D341Med (cell line): Measurements from ENCODE around the gene NKX1-1.
"Not testable (repeated sequence)": the region's sequence is repeated elsewhere in the genome, so short reads cannot be mapped to it uniquely, and the experiment has no call there.

Source experiments
- DNase-seq: peaks from one replicate; pipeline ENCODE4 v3.0.0; 2012; ENCODE audit warnings: low spot score

The NKX1-1 gene

GRCh38 chr4:1373892-1374705, 32.1 kb downstream of the NKX1-1 start:
- no peak for DNase-seq

- not testable (repeated sequence) for DNase-seq
Observed at GRCh38 chr4:1372576-1372975, 33.7 kb downstream of the NKX1-1 start.

DNA sequence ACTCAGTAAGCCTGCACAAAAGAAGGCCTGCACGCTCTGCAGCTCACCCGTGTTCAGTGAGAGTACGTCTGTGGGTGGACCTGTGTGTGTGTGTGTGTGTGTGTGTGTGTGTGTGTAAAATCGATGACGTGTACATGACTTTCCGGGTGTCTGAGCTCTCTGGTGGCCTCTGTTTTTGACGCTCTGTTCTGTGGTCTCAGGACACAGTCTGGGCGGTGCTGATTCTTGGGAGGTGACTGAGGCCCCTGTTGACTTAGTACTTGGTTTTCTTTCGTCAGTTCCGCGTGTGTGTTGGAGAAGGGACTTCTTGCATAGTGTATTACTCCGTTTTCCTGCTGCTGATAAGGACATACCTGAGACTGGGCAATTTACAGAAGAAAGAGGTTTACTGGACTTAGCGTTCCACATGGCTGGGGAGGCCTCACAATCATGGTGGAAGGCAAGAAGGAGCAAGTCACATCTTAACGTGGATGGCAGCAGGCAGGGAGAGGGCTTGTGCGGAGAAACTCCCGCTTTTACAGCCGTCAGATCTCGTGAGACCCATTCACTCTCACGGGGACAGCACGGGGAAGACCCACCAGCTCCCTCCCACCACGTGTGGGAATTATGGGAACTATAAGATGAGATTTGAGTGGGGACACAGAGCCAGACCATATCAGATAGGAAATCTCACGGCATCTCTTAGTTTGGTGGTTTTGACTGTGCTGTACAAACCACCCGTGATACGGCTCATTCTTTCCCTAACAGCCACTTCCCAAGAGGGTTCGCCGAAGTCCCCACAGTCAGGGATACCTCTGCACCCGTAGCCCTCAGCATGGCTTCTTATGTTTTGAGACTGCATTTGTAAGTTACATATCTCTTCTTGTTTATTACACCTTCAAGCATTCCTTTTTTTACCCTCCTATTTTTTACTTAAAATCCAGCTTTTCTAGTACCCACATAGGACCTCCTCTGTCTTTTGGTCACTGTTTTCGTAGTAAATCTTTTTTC, 34.8 kb downstream of the NKX1-1 start:
- DNase-seq = no peak

GRCh38 chr4:1370321-1371124, 35.7 kb downstream of the NKX1-1 start:
- no peak for DNase-seq

- DNase-seq = no peak
Observed at GRCh38 chr4:1369479-1370079, 36.7 kb downstream of the NKX1-1 start.

GRCh38 chr4:1369091-1369450, 37.2 kb downstream of the NKX1-1 start:
- DNase-seq = no peak

DNA sequence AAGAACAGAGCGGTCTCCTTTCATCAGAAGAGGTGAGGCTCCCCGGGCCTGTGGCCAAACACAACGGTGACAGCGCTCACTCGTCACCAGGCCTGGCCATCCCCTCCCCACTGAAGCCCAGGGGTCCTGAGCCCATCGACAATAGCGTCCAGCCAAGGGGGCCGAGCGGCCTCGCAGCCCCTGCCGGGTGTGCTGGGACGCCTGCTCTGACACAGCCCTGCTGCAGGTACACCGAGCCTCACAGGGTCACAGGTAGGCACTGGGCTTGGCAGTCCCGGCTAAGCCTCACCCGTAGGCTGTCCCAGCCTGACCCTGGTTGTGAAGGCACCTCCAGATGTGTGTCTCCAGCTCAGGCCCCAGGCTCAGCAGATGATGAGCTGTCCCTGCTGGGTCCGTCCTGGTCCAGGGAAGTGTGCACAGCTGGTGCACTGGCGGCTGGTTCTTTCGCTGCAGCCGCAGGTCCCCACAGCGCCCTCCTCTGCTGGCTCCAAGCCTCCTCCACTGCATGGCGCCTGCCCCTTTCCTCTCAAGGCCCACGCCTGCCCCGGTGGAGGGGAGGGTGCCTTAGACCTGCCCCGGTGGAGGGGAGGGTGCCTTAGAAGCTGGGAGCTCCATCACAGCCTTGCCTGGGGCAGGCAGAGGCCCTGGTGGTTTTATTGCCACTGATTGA, 37.7 kb downstream of the NKX1-1 start:
- no peak for DNase-seq

DNA sequence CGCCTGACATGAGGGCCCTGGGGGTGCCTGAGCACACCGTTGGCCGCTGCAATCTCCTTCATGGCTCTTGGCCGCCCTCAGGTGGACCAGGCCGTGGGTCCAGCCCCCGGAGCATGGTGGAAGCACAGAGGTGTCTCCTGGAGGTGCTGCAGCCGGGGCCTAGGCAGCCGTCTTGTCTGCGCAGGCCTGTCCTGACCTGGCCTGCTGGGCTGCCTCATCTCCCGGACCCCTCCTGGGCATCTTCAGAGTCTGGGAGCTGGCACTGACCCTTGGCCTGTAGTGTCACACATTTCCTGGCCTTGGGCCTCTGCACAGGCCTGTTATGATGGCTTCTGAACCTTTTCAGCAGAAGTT, 38.3 kb downstream of the NKX1-1 start:
- DNase-seq = no peak

DNA sequence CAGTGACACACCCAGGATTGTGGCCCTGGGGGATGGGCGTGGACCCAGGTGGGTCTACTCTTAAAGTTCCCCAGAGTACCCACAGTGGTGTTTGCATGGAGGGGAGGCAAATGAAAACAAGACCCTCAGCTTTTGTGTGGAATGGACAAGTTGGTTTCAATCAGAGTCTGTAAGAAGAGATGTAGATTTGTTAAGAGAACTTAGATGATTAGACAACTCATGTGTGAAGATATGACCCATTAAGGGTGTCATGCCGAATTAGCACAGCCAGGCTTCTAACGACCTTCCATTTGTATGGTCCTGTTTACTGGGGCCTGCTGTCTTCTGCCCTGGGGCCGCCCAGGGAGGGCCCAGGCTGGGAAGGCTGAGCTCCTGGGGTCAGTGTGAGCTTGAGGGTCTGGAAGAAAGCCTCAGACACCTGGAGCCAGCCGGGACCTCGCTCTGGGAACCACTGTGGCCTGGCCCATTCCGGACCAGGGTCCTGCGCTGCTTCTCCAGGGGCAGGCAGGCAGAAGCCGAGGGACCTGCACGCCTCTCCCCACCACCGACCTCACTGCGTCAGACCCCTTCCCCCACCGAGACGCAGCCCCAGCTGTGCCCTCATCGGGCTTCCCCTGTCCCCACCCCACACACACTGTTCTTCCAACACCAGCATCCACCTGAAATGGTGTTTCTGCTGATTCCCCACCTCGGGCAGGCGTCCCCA, 38.9 kb downstream of the NKX1-1 start:
- no peak for DNase-seq

- DNase-seq = no peak
Observed at GRCh38 chr4:1366371-1367229, 39.6 kb downstream of the NKX1-1 start.

DNA sequence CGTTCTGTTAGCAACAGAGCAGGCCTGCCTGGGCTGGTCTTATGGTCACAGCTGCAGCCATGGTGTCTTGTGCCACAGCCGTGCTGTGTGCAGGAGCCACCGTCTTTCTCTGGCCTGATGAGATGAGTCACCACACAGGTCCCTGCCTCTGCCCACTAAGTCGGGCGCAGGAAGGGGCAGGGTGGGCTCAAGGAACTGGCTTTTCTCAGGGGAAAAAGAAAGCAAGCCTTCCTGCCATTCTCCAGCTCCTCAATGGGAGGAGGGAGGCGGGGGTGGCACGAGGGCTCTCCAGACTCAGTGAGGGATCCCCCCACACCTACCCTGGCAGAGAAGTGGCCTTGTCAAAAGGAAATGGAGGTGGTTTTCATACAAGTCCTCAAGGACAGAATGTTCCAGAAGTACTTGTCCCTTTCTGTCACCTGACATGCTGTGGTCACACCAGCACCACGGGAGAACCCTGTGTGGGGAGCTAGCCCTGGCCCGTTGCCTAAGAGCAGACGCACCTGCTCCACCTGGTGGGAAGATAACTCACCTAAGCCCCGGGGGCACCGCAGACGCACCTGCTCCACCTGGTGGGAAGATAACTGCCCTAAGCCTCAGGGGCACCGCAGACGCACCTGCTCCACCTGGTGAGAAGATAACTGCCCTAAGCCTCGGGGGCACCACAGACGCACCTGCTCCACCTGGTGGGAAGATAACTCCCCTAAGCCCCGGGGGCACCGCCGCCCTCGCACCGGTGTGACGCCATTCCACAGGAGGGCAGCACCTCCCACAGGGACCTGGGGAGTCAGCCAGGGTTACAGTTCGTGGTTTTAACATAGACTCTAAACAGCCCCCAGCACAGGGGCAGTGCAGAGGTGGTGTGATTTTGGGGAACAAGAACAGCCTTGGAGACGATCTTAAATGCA, 40.7 kb downstream of the NKX1-1 start:
- no peak for DNase-seq

DNA sequence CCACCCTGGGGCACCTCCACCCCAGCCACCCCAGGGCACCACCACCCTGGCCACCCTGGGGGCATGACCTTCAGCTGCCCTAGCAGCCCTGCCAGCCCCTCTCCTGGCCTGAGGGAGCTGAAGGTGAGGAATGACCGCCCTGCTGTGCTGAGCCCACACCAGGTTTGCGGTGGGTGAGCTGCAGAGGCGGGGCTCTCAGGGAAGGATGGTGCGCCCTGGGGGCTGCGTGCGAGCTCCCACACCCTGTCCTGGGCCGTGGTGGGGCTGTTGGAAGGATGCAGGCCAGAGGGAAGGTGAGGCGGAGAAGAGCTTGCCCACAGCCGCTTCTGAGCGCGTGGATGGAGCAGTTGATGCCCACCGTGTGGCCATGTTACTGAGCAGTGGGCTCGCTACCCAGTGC, 41.5 kb downstream of the NKX1-1 start:
- DNase-seq = no peak

DNA sequence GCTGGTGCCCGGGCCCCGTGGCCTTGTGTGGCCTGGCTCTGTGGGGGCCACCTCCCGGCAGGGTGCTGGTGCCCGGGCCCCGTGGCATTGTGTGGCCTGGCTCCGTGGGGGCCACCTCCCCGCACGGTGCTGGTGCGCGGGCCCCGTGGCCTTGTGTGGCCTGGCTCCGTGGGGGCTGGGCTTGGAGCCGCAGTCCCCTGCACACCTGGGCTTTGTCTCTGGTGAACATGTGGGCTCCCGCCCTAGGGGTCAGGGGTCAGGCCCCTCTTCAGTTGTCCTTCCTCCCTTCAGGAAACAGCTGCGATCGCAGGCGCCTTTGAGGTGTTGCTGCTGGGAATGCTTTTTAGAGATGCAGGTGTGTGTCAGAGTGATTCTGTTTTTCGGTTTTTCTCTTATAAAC, 42.0 kb downstream of the NKX1-1 start:
- no peak for DNase-seq

GRCh38 chr4:1363513-1363912, 42.7 kb downstream of the NKX1-1 start:
- DNase-seq = no peak

- DNase-seq = no peak
Observed at GRCh38 chr4:1362521-1362920, 43.7 kb downstream of the NKX1-1 start.

DNA sequence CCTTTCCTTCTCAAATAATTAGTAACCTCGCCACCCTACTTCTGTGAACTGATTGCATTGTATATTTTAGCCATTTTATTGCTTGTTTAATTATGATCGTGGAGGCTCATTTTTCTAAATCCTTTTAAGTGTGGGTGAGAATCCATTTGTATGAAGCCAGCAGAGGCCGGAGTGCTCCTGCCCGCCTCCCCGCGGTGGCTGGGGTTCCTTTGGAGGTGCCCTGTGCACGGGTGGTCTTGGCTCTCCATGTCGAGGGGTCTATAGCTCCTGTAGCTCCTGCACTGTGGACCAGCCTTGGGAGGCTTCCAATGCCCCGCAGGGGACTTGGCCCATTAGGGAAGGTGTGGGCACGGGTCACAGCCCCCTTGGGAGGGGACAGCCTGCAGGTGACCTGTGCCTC, 44.2 kb downstream of the NKX1-1 start:
- DNase-seq = no peak

GRCh38 chr4:1361431-1361830, 44.8 kb downstream of the NKX1-1 start:
- DNase-seq = no peak

DNA sequence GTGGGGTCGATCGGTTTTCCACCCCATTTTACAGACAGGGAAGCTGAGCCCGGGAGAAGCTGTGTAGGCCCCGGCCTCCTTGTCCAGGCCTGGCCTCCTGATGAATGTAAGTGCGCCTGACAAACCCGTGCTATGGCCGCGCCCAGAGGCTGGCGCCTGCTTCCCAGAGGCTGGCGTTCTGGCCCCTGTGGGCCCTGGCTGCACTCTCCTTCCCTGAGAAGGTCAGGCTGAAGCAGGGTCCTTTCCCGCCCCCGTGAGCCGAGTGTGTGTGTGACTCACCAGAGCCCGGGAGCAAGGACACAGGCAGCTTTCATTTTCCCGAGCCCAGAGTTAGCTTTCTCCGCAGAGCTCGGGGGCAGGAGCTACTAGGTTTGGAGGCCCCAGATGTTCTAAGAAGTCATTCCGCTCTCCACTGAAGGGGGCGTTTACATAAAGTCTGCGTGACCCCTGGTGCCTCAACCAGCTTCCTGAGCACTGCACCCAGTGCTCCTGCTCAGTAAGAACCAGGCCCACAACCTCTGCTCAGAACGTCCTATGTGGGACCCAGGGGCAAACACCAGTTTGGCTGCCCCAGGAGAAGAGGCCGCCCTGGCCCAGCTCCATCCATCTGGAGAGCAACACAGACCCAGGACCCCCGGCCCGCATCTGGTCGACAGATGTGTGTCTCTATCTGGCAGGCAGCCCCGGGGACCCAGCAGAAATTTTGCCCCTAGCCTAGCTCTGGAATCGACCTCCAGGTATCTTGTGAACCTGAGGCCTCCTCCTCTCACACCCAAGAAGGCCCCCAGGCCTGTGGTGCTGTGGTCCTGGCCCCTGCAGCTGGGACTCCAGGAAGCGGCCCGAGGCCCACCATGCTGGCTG, 45.6 kb downstream of the NKX1-1 start:
- no peak for DNase-seq
